Head of caudate nucleus (tissue), 42 donors: ENCODE data around the gene SORBS2.
A peak's percentile ranks its signal among the peaks of the same experiment; 100 is the strongest.

ENCODE experiments used
- DNase-seq, 42 donors: peaks; one replicate each; pipeline versions ENCODE4 v3.0.0 to v3.0.0-alpha.2; 2020 to 2021; ENCODE audit warnings: mixed read lengths in 7 of 42
- intact Hi-C: fragments of 100-400 bp; cut with DNase I; formaldehyde crosslinking; loops from one replicate; pipeline ENCODE4 v1.15.0; 2022

Gene SORBS2

GRCh38 chr4:185809533-185810071 is 2.4 kb downstream of the SORBS2 start:
- no peak for DNase-seq
- intact Hi-C loops = no loop called here

DNA sequence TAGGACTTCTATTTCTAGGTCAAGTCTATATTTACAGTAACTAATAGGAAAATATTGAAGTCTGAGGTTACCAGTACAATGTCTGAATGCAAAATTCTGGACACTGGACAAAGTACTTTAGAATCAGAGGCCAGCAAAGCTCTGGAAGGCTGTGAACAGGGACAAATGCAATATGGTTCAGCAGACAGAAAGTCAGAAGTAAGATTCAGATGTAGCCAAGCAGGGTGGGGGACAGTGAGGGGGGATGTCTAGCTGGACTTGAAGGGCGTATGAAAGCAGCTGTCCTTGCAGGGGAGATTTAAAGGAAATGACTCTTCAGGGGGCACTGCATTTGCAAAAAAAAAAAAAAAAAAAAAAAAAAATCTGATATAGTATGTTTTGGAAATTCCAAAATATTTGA is 2.9 kb downstream of the SORBS2 start:
- DNase-seq = no peak
- intact Hi-C loops = no loop called here

- DNase-seq = no peak
- intact Hi-C loops = no loop called here
Observed at GRCh38 chr4:185805979-185806378, 6.0 kb downstream of the SORBS2 start.

DNA sequence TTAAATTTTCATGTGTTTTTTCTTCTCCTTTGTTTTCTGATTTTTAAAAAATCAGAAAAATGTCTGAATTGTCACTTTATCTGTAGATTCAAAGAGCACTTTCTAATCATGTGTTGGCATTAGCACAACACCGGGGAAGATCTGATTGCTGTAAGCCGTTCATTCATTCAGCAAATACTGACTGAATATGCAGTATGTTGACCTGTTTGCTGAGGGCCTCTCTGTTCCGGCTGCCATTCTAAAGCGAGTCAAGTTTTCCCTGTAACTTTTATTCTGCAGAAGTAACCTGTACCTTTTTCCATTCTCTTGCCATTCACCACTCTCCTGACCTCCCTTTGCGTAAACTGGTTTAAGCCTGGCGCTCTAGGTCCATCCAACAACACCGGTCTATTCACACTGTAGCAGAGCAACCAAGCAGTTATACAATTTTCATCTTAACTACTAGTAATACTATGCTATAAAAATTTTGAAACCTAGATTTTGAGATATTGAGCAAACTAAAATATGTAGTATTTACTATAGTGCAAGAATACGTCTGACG is 6.7 kb downstream of the SORBS2 start:
- intact Hi-C loops = no loop called here
- no peak for DNase-seq

DNA sequence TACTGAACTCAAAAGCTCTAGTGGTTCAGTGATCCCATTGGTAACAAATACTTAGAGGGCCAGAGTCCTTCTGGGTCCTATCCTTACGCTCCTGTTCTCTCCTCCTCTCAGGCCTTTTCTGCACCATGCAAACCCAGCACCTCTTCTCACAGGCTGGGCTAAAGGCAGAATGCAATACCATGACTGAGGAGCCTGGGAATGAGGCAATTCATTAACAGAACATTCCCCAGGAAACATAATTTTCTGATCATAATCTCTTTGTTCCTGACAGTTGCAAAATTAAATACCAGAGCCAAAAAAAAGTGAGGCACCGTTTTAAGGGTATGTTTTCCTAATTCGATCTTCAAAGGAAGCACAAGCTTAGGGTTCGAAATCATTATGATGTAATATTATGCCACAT is 9.0 kb downstream of the SORBS2 start:
- intact Hi-C loops = no loop called here
- DNase-seq = no peak

DNA sequence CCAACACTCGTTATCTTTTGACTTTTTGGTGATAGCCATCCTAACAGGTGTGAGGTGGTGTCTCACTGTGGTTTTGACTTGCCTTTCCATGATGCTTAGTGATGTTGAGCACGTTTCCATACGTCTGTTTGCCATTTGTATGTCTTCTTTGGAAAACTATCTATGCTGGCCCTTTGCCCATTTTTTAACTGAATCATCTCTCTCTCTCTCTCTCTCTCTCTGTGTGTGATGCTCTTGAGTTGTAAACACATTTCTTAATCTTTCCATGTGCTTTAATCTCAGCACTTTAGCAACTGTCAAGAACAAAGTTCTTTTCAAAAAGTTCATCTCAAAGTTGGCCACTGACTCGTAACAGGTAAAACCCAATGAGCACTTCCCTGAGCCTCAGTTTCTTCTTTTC is 10.5 kb downstream of the SORBS2 start:
- DNase-seq = no peak
- intact Hi-C loops = no loop called here

GRCh38 chr4:185800266-185800945 is 11.6 kb downstream of the SORBS2 start:
- intact Hi-C loops = no loop called here

GRCh38 chr4:185799442-185799841 is 12.6 kb downstream of the SORBS2 start:
- no peak for DNase-seq
- intact Hi-C loops = no loop called here

More at GRCh38 chr4:185800266-185800945, 11.6 kb downstream of the SORBS2 start:
- no peak for DNase-seq

DNA sequence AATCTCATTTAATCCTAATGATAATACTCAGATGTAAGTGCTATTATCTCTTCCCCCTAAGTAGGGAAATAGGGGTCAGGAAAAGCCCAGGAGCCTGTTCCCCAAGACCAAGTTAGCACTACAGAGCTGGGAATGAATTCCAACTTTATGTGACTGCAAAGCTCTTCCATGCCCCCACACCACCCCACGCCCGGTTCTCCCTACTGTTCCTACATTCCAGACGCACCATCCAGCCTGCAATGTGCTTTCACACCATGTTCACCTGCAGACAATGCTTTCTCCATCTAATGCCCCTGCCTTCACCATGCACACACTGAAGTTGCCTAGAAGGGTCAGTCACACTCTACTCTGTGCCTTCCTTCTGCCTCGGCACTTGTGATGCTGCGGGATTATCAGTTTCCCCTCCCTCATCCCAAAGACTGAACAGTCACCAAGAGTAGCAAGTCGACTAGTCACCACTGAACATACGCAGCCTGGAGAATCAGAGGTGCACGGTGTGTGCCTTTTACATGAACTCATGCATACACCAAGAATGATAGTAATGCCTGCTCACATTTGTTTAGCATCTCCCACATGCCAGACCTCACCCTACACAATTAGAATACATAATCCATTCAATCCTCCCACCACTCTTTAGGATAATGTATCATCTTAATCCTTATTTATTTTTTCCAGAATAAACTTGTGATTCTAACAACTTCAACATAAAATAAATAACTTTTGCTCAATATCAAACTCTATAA is 14.2 kb downstream of the SORBS2 start:
- intact Hi-C loops = no loop called here
- peak in 11 of 42 donors; percentile 24 to 67 (median 47) for DNase-seq

DNA sequence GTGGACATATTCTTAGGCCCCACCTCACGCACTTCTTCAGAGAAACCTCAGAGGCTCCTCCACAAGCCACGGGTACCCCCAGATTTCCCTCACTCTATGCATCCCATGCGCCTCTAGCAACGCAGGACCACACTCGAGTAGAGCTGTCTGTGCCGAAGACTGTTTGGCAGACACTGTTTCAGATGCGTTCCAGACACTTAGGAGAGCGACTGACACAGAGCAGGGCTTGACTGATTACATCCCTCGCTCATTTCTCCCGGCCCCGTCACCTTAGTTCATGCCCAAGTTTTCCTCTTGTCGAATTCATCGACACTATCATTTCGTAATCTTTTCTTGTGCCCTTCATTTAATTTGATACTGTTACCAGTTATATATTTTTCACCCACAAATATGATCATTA is 15.0 kb downstream of the SORBS2 start:
- intact Hi-C loops = no loop called here
- DNase-seq = peak in 1 of 42 donors; percentile 24

GRCh38 chr4:185796176-185796575 is 15.8 kb downstream of the SORBS2 start:
- DNase-seq = no peak
- intact Hi-C loops = no loop called here

DNA sequence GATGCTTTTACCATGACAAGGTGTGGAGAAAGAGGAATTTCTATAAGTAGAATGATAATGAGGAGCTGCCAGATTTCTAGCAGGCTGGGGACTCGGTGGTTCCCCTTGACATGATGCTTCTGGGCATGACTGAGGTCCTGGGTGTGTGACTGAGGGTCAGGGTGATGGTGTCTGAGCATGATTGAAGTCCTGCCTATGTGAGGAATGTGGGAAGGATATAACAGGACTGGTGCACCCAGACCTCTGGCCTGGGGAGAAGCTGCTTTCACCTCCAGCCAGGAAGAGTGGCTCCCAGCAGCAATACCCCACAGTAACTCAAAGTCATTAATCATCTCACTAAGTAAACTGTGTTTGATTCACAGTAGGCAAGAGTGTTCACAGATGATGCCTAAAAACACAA is 17.4 kb downstream of the SORBS2 start:
- DNase-seq = no peak
- intact Hi-C loops = no loop called here

- DNase-seq = no peak
- intact Hi-C loops = no loop called here
Observed at GRCh38 chr4:185793716-185794115, 18.3 kb downstream of the SORBS2 start.

GRCh38 chr4:185793116-185793485 is 18.9 kb downstream of the SORBS2 start:
- intact Hi-C loops = no loop called here
- DNase-seq = no peak

DNA sequence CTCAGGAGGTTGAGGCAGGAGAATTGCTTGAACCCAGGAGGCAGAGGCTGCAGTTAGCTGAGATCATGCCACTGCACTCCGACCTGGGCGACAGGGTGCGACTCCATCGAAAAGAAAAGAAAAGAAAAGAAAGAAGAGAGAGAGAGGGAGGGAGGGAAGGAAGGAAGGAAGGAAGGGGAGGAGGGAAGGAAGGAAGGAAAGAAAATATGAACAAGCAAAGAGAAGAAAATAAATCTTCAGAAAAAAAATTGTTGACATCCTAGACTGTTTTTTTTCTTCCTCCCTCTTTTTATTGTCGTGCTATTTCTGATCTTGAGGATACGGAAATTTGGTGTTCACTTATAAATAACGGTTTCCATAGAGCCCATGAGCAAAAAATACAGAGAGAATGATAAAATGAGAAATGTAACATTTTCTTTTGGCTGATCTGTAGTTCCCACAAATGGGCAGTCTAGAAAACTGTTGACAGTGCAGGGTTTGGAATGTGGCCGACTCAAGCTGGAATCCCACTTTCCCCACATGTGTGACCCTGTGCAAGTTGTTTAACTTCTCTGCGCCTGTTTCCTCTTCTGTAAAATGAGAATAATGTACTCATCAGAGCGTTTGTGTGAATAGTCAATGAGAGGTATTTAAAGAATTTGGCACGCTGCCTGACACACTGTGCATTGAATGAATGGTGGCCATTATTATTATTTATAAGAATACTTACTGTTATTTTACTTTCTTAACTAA is 19.4 kb downstream of the SORBS2 start:
- no peak for DNase-seq
- intact Hi-C loops = no loop called here

GRCh38 chr4:185787926-185788679 is 23.9 kb downstream of the SORBS2 start:
- intact Hi-C loops = no loop called here

DNA sequence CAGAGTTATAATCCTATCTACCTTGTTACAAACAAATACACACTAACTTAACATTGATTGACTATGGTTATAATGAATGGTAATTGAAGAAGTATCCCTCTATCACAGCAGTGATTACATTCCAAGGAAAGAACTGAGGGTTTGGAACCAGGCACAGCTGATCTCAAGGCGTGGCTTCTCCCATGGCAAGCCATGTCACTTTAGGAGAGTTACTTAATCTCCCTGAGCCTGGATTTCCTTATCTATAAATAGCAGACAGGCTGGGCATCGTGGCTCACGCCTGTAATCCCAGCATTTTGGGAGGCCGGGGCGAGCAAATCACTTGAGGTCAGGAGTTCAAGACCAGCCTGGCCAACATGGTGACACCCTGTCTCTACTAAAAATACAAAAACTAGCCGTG is 25.6 kb downstream of the SORBS2 start:
- no peak for DNase-seq
- intact Hi-C loops = no loop called here

More at GRCh38 chr4:185787926-185788679, 23.9 kb downstream of the SORBS2 start:
- DNase-seq = peak in 4 of 42 donors; percentile 7 to 21 (median 20)

DNA sequence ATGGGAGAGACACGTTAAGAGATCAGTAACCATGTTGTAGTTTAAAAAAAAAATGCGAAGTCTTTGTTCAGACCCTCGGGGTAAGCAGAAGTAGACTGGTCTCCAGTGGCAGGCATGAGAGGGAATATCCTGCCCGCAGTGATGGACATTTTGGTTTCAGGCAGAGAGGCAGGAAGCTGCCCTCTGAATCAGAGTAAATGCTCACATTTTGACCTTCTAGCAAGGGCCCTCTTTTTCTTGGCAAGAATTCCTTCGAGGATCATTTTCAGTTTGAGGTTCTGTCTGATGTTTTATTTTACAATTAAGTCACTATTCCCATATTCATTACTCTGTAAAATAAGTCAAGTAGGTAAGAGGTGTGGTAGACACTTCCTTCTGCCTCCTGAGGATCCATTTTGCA is 28.4 kb downstream of the SORBS2 start:
- intact Hi-C loops = no loop called here
- no peak for DNase-seq

DNA sequence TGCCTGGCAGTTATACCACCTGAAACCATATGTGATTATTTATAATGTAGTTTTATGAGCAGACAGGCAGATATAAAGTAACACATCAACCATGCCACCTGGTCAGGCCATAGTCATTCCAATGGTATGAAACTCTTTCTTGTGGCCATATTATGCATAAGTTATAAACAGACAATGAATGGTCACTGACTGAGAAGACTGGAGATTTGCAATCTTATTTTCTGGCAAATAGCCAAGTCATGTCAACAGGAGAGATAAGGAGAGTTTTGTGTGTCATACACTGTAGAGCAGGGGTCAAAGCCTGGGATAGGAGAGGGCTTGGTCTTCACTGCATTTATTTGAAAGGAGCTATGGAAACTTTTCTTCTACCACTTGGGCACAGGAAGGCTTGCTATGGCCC is 29.5 kb downstream of the SORBS2 start:
- DNase-seq = no peak

More for the DNA sequence above, 29.5 kb downstream of the SORBS2 start:
- intact Hi-C loops = no loop called here
